Activated T-cell treated with anti-CD3 and anti-CD28 coated beads, Interleukin-2, amount 50 U/mL, for 4 hours (primary cell): ENCODE results near the gene CARF. TPM values are rescaled to one million over a fixed set of nuclear protein-coding genes. Genes with fewer than 3 reads are reported as not detected.
"Not testable (repeated sequence)": the region's sequence is repeated elsewhere in the genome, so short reads cannot be mapped to it uniquely, and the experiment has no call there.

Experiments
- ATAC-seq, 2 donors: fragments of 200-7000 bp; cut with Tn5 transposase; one replicate each; pipeline ENCODE4 v1.10.0; 2021
- DNase-seq: peaks from one replicate; pipeline ENCODE4 v3.0.0-alpha.2; 2020
- H3K27me3 Mint-ChIP-seq: one replicate; pipeline ENCODE4 v1.8.0; 2021; ENCODE audit warnings: low read depth, mixed read lengths
- H3K36me3 Mint-ChIP-seq: one replicate; pipeline ENCODE4 v1.8.0; 2022; ENCODE audit warnings: mixed read lengths; ENCODE audit not compliant: insufficient read depth
- H3K4me1 Mint-ChIP-seq: one replicate; pipeline ENCODE4 v1.8.0; 2021; ENCODE audit warnings: low read depth, mixed read lengths
- H3K4me3 Mint-ChIP-seq: one replicate; pipeline ENCODE4 v1.8.0; 2021; ENCODE audit warnings: mild to moderate bottlenecking, moderate library complexity, mixed read lengths
- H3K9me3 Mint-ChIP-seq: one replicate; pipeline ENCODE4 v1.8.0; 2021; ENCODE audit warnings: mixed read lengths
- total RNA-seq, 3 donors: library from RNA; stranded (reverse); gene quantifications; one replicate each; pipeline ENCODE4 v1.2.1, GENCODE V29; 2021

The CARF gene
- total RNA-seq, result 1 to 10 TPM; 1.2 to 1.5 (median 1.4) TPM

GRCh38 chr2:202911512-202912341, at the start of gene CARF, which contains the start of gene WDR12:
TSS of gene CARF (plus strand) at chr2:202912275. CDS start at chr2:202941903, 29,628 bp downstream.
TSS of gene WDR12 (minus strand) at chr2:202911673. CDS start at chr2:202911476, 197 bp downstream.
- peak; percentile 85 to 88 for ATAC-seq
- Mint-ChIP-seq H3K9me3 (no peaks in the 10 kb centered on the region), H3K4me3 (peak within 1 kb of the TSS; percentile 98), H3K36me3 (peaks cover 4% of the 10 kb centered on the region), H3K27me3 (no peaks in the 10 kb centered on the region), H3K4me1 (peaks cover 30% of the 10 kb centered on the region)
- peak; percentile 84 for DNase-seq

- peak; percentile 86 for ATAC-seq
- H3K4me1 Mint-ChIP-seq, result peaks cover 7% of the 10 kb centered on the region
- no peaks in the 10 kb centered on the region for H3K36me3 Mint-ChIP-seq
These were observed 41.4 kb upstream of the CARF start for GRCh38 chr2:202870431-202871299.

GRCh38 chr2:202871300-202872141, 40.6 kb upstream of the CARF start, which contains the start of gene ICA1L:
TSS of gene ICA1L (minus strand) at chr2:202871766. CDS start at chr2:202829009, 42,757 bp downstream.
- H3K4me1 Mint-ChIP-seq, result peaks cover 7% of the 10 kb centered on the region
- no peaks in the 10 kb centered on the region for H3K27me3 Mint-ChIP-seq

More at GRCh38 chr2:202870431-202871299, 41.4 kb upstream of the CARF start:
- Mint-ChIP-seq H3K4me3 (peak overlapping the region; percentile 92), H3K27me3 (no peaks in the 10 kb centered on the region), H3K9me3 (no peaks in the 10 kb centered on the region)
- peak; percentile 53 for DNase-seq

GRCh38 chr2:202877699-202878098, 34.4 kb upstream of the CARF start:
- Mint-ChIP-seq H3K4me3 (no peak overlapping the region), H3K9me3 (no peaks in the 10 kb centered on the region), H3K27me3 (no peaks in the 10 kb centered on the region), H3K4me1 (no peaks in the 10 kb centered on the region), H3K36me3 (peaks cover 9% of the 10 kb centered on the region)
- ATAC-seq (no peak), DNase-seq (no peak)

More at GRCh38 chr2:202871300-202872141, 40.6 kb upstream of the CARF start, which contains the start of gene ICA1L:
- peak within 1 kb of the TSS; percentile 92 for H3K4me3 Mint-ChIP-seq
- H3K36me3 Mint-ChIP-seq, result no peaks in the 10 kb centered on the region
- no peaks in the 10 kb centered on the region for H3K9me3 Mint-ChIP-seq
- DNase-seq (peak; percentile 22), ATAC-seq (peak; percentile 61 to 68)

- H3K4me1 Mint-ChIP-seq, result no peaks in the 10 kb centered on the region
- no peaks in the 10 kb centered on the region for H3K9me3 Mint-ChIP-seq
- H3K4me3 Mint-ChIP-seq, result no peak overlapping the region
- ATAC-seq (no peak), DNase-seq (no peak)
- no peaks in the 10 kb centered on the region for H3K27me3 Mint-ChIP-seq
- H3K36me3 Mint-ChIP-seq, result peaks cover 20% of the 10 kb centered on the region
These were observed 30.5 kb upstream of the CARF start for GRCh38 chr2:202881570-202881969.

GRCh38 chr2:202883987-202884675, 27.9 kb upstream of the CARF start:
- Mint-ChIP-seq H3K27me3 (no peaks in the 10 kb centered on the region), H3K9me3 (no peaks in the 10 kb centered on the region), H3K36me3 (peaks cover 25% of the 10 kb centered on the region), H3K4me3 (no peak overlapping the region), H3K4me1 (no peaks in the 10 kb centered on the region)
- no peak for DNase-seq
- ATAC-seq, result no peak

GRCh38 chr2:202885190-202885589, 26.9 kb upstream of the CARF start:
- no peak for ATAC-seq
- Mint-ChIP-seq H3K4me3 (no peak overlapping the region), H3K36me3 (peaks cover 28% of the 10 kb centered on the region), H3K9me3 (no peaks in the 10 kb centered on the region), H3K27me3 (no peaks in the 10 kb centered on the region), H3K4me1 (no peaks in the 10 kb centered on the region)
- DNase-seq, result no peak

GRCh38 chr2:202905507-202905906, 6.6 kb upstream of the CARF start:
- not testable (repeated sequence) for H3K27me3 Mint-ChIP-seq, H3K9me3 Mint-ChIP-seq, ATAC-seq, DNase-seq, H3K4me3 Mint-ChIP-seq
- Mint-ChIP-seq H3K36me3 (peaks cover 32% of the 10 kb centered on the region), H3K4me1 (peaks cover 28% of the 10 kb centered on the region)

GRCh38 chr2:202908186-202908585, 3.9 kb upstream of the CARF start:
- H3K9me3 Mint-ChIP-seq, result peaks cover 5% of the 10 kb centered on the region

GRCh38 chr2:202909394-202910192, 2.5 kb upstream of the CARF start:
- Mint-ChIP-seq H3K9me3 (peaks cover 5% of the 10 kb centered on the region), H3K4me3 (peak overlapping the region; percentile 98), H3K27me3 (no peaks in the 10 kb centered on the region), H3K4me1 (peaks cover 32% of the 10 kb centered on the region), H3K36me3 (peaks cover 18% of the 10 kb centered on the region)
- DNase-seq, result no peak
- ATAC-seq, result no peak

More at GRCh38 chr2:202908186-202908585, 3.9 kb upstream of the CARF start:
- H3K4me3 Mint-ChIP-seq, result no peak overlapping the region
- ATAC-seq, result no peak
- DNase-seq, result no peak
- peaks cover 36% of the 10 kb centered on the region for H3K4me1 Mint-ChIP-seq
- H3K36me3 Mint-ChIP-seq, result peaks cover 27% of the 10 kb centered on the region
- H3K27me3 Mint-ChIP-seq, result no peaks in the 10 kb centered on the region

GRCh38 chr2:202910250-202910649, 1.8 kb upstream of the CARF start:
- Mint-ChIP-seq H3K4me3 (peak overlapping the region; percentile 98), H3K36me3 (peaks cover 14% of the 10 kb centered on the region), H3K4me1 (peaks cover 30% of the 10 kb centered on the region)
- not testable (repeated sequence) for DNase-seq, ATAC-seq, H3K27me3 Mint-ChIP-seq, H3K9me3 Mint-ChIP-seq

GRCh38 chr2:202910698-202911097, 1.4 kb upstream of the CARF start:
- peaks cover 30% of the 10 kb centered on the region for H3K4me1 Mint-ChIP-seq
- ATAC-seq, result no peak
- peaks cover 9% of the 10 kb centered on the region for H3K36me3 Mint-ChIP-seq
- peaks cover under 1% of the 10 kb centered on the region for H3K9me3 Mint-ChIP-seq
- peak overlapping the region; percentile 98 for H3K4me3 Mint-ChIP-seq
- no peak for DNase-seq
- H3K27me3 Mint-ChIP-seq, result no peaks in the 10 kb centered on the region
